GM23338 (cell line): ENCODE measurements around the gene COL26A1. TPM values are rescaled to one million over a fixed set of nuclear protein-coding genes. Genes with fewer than 3 reads are reported as not detected.
A peak's percentile ranks its signal among the peaks of the same experiment; 100 is the strongest.

Source experiments
- ATAC-seq: fragments of 200-7000 bp; cut with Tn5 transposase; 3 replicates; pipeline ENCODE4 v1.9.1; 2020
- DNase-seq: peaks from one replicate; pipeline ENCODE4 v3.0.0-alpha.2; 2015; ENCODE audit warnings: low spot score
- H2AFZ ChIP-seq: fragments of 200-600 bp; sonication (generic); 2 replicates; pipeline ENCODE4 v1.8.0; 2016; ENCODE audit warnings: antibody characterized with exemption, mild to moderate bottlenecking, moderate library complexity
- H3F3A ChIP-seq: fragments of 200-600 bp; sonication (generic); replicated peaks from 2 replicates; pipeline ENCODE4 v1.8.0; 2017; ENCODE audit warnings: antibody characterized with exemption, mixed run types, low read depth
- H3K27ac ChIP-seq: fragments of 200-600 bp; sonication (generic); 2 replicates; pipeline ENCODE4 v1.6.1; 2016; ENCODE audit warnings: low read depth
- H3K27me3 ChIP-seq: fragments of 200-600 bp; sonication (generic); 2 replicates; pipeline ENCODE4 v1.8.0; 2016; ENCODE audit warnings: mild to moderate bottlenecking, mixed run types, moderate library complexity; ENCODE audit not compliant: insufficient read depth
- H3K36me3 ChIP-seq: fragments of 200-600 bp; sonication (generic); 2 replicates; pipeline ENCODE4 v1.8.0; 2016; ENCODE audit warnings: mild to moderate bottlenecking; ENCODE audit not compliant: insufficient read depth
- H3K4me1 ChIP-seq: fragments of 200-600 bp; sonication (generic); 2 replicates; pipeline ENCODE4 v1.8.0; 2016; ENCODE audit warnings: mild to moderate bottlenecking, moderate library complexity; ENCODE audit not compliant: insufficient read depth
- H3K4me2 ChIP-seq: fragments of 200-600 bp; sonication (generic); 2 replicates; pipeline ENCODE4 v1.7.1; 2017; ENCODE audit warnings: mixed run types
- H3K4me3 ChIP-seq: fragments of 200-600 bp; sonication (generic); 2 replicates; pipeline ENCODE4 v1.6.1; 2016; ENCODE audit warnings: mixed run types
- H3K79me2 ChIP-seq: fragments of 200-600 bp; sonication (generic); replicated peaks from 2 replicates; pipeline ENCODE4 v1.8.0; 2017; ENCODE audit warnings: mild to moderate bottlenecking; ENCODE audit not compliant: insufficient read depth
- H3K9me2 ChIP-seq: fragments of 200-600 bp; sonication (generic); 2 replicates; pipeline ENCODE4 v1.8.0; 2017; ENCODE audit not compliant: insufficient read depth
- H4K20me1 ChIP-seq: fragments of 200-600 bp; sonication (generic); replicated peaks from 2 replicates; pipeline ENCODE4 v1.8.0; 2017; ENCODE audit warnings: mild to moderate bottlenecking; ENCODE audit not compliant: insufficient read depth
- H3K27ac Mint-ChIP-seq: 2 replicates; pipeline ENCODE4 v1.8.0; 2020; ENCODE audit warnings: inconsistent platforms, mild to moderate bottlenecking, moderate library complexity, mixed read lengths
- H3K27me3 Mint-ChIP-seq: 3 replicates; pipeline ENCODE4 v1.8.0; 2022; ENCODE audit warnings: low read depth, mild to moderate bottlenecking, moderate library complexity, mixed read lengths, inconsistent platforms; ENCODE audit not compliant: insufficient read depth, poor library complexity
- H3K36me3 Mint-ChIP-seq: 3 replicates; pipeline ENCODE4 v1.8.0; 2021; ENCODE audit warnings: low read depth, mild to moderate bottlenecking, inconsistent platforms, moderate library complexity, mixed read lengths
- H3K4me1 Mint-ChIP-seq: 3 replicates; pipeline ENCODE4 v1.8.0; 2020; ENCODE audit warnings: mild to moderate bottlenecking, inconsistent platforms, mixed read lengths
- H3K4me3 Mint-ChIP-seq: 3 replicates; pipeline ENCODE4 v1.8.0; 2021; ENCODE audit warnings: moderate library complexity, mild to moderate bottlenecking, inconsistent platforms, mixed read lengths
- H3K9me3 Mint-ChIP-seq: 3 replicates; pipeline ENCODE4 v1.8.0; 2020; ENCODE audit warnings: moderate library complexity, mild to moderate bottlenecking, inconsistent platforms, mixed read lengths
- CREB1 ChIP-seq: fragments of 250-450 bp; sonication (Bioruptor Pico); IDR thresholded peaks from 2 replicates; pipeline ENCODE4 v1.5.0; 2020; ENCODE audit warnings: low read depth, mild to moderate bottlenecking, moderate library complexity
- CTCF ChIP-seq, 2 experiments: fragments of 200-600 bp in 1 of 2; sonication (generic) in 1 of 2; conservative IDR thresholded peaks; 2 replicates each; pipeline versions ENCODE4 v1.5.1 to v1.6.1; 2016 to 2017; ENCODE audit warnings: antibody characterized with exemption in 2 of 2, low read depth in 2 of 2, mild to moderate bottlenecking in 2 of 2, moderate library complexity in 1 of 2
- ETS1 ChIP-seq: IDR thresholded peaks from 2 replicates; pipeline ENCODE4 v1.6.1; 2016; ENCODE audit warnings: antibody characterized with exemption
- EZH2 ChIP-seq: fragments of 200-600 bp; sonication (generic); IDR thresholded peaks from one replicate; pipeline ENCODE4 v1.8.0; 2017; ENCODE audit warnings: antibody characterized with exemption, mild to moderate bottlenecking, low read depth; ENCODE audit not compliant: unreplicated experiment
- EZH2phosphoT487 ChIP-seq: fragments of 200-600 bp; sonication (generic); IDR thresholded peaks from one replicate; pipeline ENCODE4 v1.8.1; 2018; ENCODE audit warnings: antibody characterized with exemption; ENCODE audit not compliant: unreplicated experiment
- JUNB ChIP-seq: IDR thresholded peaks from one replicate; pipeline ENCODE4 v1.6.1; 2016; ENCODE audit warnings: antibody characterized with exemption; ENCODE audit not compliant: unreplicated experiment
- NANOG ChIP-seq: IDR thresholded peaks from 2 replicates; pipeline ENCODE4 v1.6.1; 2016; ENCODE audit warnings: antibody characterized with exemption, borderline replicate concordance
- POLR2AphosphoS5 ChIP-seq: IDR thresholded peaks from 2 replicates; pipeline ENCODE4 v1.6.1; 2016; ENCODE audit warnings: antibody characterized with exemption, low read depth
- REST ChIP-seq: IDR thresholded peaks from one replicate; pipeline ENCODE4 v1.6.1; 2018; ENCODE audit warnings: antibody characterized with exemption; ENCODE audit not compliant: unreplicated experiment
- ZNF462 ChIP-seq: fragments of 250-450 bp; sonication (Bioruptor Pico); IDR thresholded peaks from 2 replicates; pipeline ENCODE4 v1.5.0; 2020; ENCODE audit warnings: mild to moderate bottlenecking, moderate library complexity
- polyA plus RNA-seq: library from polyadenylated mRNA; unstranded; fragments of >200 nt; fragmentation: Nextera tagmentation; extraction: Ambion mirVana; gene quantifications from 2 replicates; pipeline ENCODE4 v1.2.1, GENCODE V29; 2016
- total RNA-seq: library from RNA; depleted of rRNA; stranded (reverse); fragments of >200 nt; shearing (Covaris generic); gene quantifications from 2 replicates; pipeline ENCODE4 v1.2.3, GENCODE V29; 2014

COL26A1 gene
- total and polyA plus RNA-seq, 2 experiments from 2014 or later: 17.8 to 55.0 TPM

- no peaks in the 10 kb centered on the region for H3F3A ChIP-seq
- H3K27ac ChIP-seq: no peak overlapping the region
- H3K4me1 Mint-ChIP-seq: peaks cover 5% of the 10 kb centered on the region; the same call in 1 of the 3 replicates
- H3K27ac Mint-ChIP-seq: no peak overlapping the region
- H3K4me3 Mint-ChIP-seq: no peak overlapping the region
- no peaks in the 10 kb centered on the region for H3K9me2 ChIP-seq
- ATAC-seq (no peak), DNase-seq (no peak)
- H4K20me1 ChIP-seq: no peaks in the 10 kb centered on the region
- H3K36me3 Mint-ChIP-seq: peaks cover 16% of the 10 kb centered on the region
- H3K27me3 ChIP-seq: no peaks in the 10 kb centered on the region
- H2AFZ ChIP-seq: peak overlapping the region; percentile 63; the same call in 1 of the 2 replicates
- no peaks in the 10 kb centered on the region for H3K4me1 ChIP-seq
- H3K36me3 ChIP-seq: no peaks in the 10 kb centered on the region
- peaks cover 11% of the 10 kb centered on the region for H3K27me3 Mint-ChIP-seq
- no peak overlapping the region for H3K4me2 ChIP-seq
- TF ChIP-seq ZNF462 (no peak), CREB1 (CRISPR knock-in tag) (no peak), REST (no peak), NANOG (no peak), EZH2phosphoT487 (no peak), POLR2AphosphoS5 (no peak), EZH2 (no peak), JUNB (no peak), CTCF (conservative IDR thresholded peaks at IDR 0.05; ENCODE audit: low read depth in 2 of 2) (no peak), ETS1 (no peak)
- H3K79me2 ChIP-seq: no peaks in the 10 kb centered on the region
- H3K9me3 Mint-ChIP-seq: peaks cover 26% of the 10 kb centered on the region
- no peak overlapping the region for H3K4me3 ChIP-seq
Measured at GRCh38 chr7:101581891-101582290, 219.2 kb downstream of the COL26A1 start.
